NOMO-1 treated with dmso at 0.1 percent for 144 hours (cell line): Measurements from ENCODE around the gene GLCE.
A peak's percentile ranks its signal among the peaks of the same experiment; 100 is the strongest.

Experiments
- DNase-seq: peaks from one replicate; lab custom pipeline; 2025; ENCODE audit not compliant: unreplicated experiment; lab: John Stamatoyannopoulos, UW

The GLCE gene

DNA sequence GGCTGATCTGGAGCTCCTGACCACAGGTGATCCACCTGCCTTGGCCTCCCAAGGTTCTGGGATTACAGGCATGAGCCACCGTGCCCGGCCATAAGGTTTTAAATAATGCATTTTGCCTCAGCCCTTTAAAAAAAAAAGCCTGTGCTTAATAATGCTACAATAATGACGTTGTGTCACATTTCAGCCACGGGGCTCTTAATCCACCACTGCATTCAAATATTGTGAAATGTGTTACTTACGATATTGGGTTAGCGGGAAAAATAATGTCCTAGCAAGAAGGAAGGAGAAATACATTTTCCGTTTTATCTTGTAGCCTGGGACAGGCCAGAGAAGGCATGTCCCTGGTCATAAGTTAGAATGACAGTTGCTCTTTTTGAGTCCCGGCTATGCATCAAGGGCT is 155.9 kb downstream of the GLCE start:
- DNase-seq: no peak

- DNase-seq: no peak
Observed at GRCh38 chr15:69317392-69317841, 157.0 kb downstream of the GLCE start.

DNA sequence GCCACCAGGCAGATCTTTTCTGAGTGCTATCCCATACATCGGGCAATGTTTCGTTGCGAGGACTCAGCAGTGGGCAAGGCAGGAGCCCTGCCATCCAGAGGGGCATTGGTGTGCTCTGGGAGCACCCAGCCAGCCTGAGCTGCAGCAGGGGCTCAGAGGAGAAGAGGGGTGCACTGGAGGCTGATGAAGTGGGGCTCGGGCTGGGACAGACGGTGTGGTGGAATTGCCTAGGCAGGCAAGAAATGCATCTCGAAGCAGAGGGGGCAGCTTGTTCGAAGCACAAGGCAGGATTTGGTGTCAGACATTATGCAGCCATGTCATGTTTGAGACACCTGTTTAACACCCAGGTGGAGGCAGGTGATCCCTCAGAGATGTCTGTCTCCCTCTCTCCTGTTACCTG is 157.6 kb downstream of the GLCE start:
- DNase-seq: no peak

GRCh38 chr15:69319384-69320375 is 159.2 kb downstream of the GLCE start:
- DNase-seq: no peak

DNA sequence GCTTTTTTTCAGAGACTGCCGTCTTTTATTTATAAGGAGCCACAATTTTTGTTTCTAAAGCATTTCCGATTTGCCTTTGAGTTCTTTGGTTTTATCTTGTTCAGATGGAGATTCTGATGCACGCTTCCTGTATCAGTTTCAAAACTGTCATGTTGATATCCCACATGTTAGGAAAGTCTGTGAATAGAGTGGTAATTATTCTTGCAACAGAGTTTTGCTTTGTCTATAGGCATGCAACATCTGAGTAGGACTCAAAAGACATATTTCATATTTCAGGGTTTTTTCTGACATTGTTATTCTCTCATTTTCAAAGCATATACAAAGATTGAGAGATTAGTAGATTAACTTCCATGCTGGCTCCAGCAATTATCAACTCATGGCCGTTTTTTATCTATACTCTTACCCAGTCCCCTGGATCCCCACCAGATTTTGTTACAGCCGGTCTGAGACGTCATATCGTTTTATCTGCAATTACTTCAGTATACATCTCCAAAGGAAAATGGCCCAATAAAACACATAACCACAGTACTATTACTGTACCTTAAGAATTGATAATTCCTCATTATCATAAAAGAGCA is 160.6 kb downstream of the GLCE start:
- peak; percentile 51 for DNase-seq
